Hematopoietic multipotent progenitor cell treated with erythropoietin and hydrocortisone succinate and interleukin-3 and kit ligand, for 6 days (in vitro differentiated cells): ENCODE data around the gene CUTC.

ENCODE experiments used
- DNase-seq: peaks from one replicate; pipeline ENCODE4 v3.0.0-alpha.2; 2015

CUTC gene

DNA sequence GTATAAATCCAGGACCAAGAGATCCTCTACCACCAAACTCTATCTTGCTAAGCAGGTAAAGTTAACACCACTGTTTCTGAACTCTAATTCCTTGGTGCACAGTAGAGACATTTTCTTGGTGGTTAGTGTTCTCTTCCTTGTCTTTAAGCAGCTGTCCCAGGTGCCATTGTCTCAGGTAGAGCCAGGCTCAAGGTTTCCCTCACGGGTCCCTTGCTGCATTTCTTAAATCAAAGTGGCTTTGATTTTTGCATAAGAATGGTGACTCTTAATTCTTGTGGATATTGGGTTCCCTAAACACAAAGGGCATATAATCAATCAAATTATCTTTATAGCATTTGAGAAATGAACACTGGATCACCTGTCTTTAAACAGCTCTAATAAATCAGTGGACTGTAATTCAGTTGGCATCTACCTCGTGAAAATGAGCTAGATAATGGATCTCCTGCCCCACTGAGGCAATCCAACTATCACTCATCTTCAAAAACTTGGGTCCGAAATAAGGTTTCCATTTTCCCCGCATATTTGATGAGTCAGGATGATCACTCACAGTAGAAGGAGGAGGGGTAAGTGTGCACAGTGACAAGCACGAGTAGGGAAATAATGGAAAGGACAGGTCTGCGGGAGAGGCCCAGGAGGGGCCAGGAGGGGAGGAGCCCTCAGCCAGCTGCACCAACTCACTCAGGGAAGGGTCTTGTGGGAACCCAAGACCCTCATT lies 52.9 kb downstream of the CUTC start:
- no peak for DNase-seq

DNA sequence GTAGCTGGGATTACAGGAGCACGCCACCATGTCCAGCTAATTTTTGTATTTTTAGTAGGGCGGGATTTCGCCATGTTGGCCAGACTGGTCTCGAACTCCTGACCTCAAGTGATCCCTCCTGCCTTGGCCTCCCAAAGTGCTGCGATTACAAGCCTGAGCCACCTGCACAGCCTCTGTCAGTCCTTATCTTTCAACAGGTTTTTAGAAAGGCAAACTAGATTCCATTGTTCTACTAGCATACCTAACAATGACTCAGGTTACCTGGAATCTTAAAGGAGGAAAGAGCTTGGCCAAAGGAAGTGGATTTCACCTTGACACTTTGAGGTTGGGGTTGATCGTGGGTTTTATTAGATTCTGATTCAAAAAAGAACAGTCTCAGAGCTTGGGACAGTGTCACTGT lies 53.6 kb downstream of the CUTC start:
- no peak for DNase-seq

DNA sequence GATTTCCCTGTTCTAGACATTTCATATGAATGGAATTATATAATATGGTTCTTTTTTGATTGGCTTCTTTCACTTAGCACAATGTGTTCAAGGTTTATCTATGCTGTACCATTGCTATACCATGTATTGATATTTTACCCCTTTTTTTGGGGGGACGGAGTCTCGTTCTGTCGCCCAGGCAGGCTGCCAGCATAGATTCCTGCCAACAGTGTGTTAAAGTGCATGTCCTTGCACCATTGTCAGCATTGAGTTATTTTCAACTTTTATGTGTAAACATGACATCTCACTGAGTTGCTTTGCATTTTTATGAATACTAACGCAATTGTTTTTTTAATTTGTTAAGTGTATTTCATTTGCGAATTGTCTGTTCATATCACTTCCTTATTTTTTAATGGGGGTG lies 55.3 kb downstream of the CUTC start:
- DNase-seq, result no peak

DNA sequence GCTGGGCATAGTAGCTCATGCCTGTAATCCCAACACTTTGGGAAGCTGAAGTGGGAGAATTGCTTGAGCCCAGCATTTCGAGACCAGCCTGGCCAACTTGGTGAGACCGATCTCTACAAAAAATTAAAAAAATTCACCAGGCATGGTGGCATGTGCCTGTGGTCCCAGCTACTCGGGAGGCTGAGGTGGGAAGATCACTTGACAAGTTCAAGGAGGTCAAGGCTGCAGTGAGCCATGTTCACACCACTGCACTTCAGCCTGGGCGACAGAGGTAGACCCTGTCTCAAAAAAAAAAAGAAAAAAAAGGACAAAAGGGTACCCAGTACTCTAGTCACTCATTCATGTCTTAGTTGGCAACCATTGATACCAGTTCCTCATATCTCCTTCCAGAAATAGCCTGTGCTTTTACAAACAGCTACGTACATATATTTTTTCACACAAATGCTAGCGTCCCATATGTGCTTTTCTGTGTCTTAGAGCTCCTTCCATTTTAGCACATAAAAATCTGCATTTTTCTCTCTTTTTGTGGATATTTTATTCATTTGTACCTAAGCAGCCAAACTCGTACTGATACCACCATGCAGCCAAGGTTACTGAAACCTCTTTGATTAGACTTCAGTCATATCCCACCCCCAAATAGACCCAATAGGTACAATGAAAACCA lies 55.9 kb downstream of the CUTC start:
- no peak for DNase-seq

DNA sequence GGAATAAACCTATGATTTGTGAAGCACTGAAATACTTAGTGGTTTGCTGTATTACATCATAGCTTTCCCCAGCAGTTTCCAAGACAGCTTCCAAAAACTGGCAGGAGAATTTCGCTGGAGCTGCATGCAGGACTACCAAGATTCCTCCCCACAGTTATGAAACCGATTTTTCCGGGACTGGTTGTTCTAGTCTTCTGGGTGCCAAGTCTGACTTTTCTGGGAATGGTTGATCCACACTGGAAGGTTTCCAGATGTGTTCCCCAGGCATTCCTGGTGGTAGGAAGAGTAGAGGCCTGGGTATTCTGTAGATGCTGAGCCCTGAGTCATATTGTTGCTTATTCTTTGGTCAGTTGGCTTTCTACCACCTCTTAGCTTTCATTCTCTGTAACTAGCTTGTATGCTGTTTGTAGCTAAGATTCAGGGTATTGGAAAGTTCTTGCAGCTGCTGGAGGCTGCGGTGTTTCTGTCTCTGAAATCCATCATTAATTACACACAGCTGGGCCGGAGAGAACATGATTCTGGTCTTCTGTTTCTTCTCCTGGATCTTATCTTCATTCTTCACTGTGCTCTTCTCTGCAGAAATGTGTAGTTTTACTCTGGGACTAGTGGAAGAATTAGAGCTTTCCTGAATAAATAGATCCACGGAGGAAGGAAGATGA lies 56.7 kb downstream of the CUTC start:
- DNase-seq, result no peak

DNA sequence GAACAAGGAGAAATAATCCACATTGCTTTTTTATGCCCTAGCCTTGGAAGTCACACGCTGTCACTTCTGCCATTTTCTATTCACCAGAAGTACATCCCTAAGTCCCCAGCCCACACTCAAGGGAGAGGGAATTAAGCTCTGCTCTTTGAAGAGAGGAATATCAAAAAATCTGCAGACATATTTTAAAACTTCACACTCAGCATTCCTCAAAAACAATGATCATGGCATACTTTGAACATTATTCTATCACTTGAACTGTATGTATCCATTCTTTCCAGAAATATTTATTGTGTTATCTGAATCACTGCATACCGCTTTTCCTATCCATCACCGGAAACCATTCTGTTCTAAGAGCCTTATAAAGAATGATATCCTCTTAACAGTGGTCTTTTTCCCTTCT lies 59.8 kb downstream of the CUTC start:
- no peak for DNase-seq

DNA sequence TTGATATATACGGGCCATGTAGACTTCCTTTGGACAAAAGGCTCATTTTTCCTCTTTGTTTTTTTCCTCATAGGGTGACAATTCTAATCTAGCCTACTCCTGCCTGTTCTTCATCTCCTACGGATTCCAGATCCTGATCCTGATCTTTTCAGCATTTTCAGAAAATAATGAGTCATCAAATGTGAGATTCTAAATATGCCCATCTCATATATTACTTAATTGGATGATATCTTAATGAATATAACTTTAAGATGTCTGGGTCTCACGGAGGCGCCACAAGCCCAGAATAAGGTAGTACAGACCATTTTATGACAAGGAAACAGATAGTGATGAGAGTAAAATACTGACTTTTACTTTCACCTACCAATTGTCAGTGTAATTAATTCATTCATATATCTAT lies 61.8 kb downstream of the CUTC start:
- DNase-seq, result no peak

DNA sequence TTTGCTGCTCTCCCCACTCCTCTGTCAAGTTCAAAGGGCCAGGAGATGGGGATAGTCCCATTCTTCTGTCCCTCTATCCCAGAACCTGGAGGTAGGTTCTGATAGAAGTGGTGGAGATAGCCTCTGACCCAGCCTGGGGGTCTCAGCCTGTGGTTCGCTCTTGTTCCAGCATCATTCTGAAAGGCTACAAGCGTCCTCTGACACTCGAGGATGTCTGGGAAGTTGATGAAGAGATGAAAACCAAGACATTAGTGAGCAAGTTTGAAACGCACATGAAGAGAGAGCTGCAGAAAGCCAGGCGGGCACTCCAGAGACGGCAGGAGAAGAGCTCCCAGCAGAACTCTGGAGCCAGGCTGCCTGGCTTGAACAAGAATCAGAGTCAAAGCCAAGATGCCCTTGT lies 64.9 kb downstream of the CUTC start:
- DNase-seq, result no peak

DNA sequence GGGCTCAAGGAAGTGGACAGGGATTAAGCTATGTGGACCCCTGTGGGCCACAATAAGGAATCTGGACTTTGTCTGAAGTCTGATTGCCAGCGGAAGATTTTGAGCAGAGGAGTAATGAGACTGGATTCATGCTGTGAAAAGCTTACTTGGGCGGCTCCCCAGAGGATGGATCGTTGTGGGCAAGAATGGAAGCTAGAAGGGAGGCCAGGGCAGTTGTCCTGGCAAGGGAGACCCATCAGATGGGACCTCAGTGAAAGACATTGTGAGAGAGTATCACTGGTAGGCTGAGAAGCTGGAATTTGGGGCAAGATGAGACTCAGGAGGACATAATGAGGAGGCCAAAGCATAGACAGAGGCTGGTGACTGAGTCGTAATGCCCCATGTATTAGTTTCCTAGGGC lies 66.0 kb downstream of the CUTC start:
- DNase-seq, result no peak

DNA sequence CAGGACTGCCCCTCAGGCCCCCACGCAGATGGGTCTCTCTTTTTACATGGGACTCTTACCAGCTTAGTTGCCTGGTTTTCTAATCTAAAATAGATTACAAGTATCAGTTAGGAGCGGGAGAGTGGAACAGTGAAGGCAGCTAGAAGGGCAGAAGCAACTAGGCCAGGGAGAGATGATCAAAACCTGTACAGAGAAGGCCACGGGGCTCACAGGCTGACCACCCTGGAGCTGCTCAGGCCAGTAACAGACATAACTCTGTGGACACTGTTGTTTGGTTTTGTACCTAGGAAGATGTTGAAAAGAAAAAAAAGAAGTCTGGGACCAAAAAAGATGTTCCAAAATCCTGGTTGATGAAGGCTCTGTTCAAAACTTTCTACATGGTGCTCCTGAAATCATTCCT lies 66.9 kb downstream of the CUTC start:
- DNase-seq, result no peak

DNA sequence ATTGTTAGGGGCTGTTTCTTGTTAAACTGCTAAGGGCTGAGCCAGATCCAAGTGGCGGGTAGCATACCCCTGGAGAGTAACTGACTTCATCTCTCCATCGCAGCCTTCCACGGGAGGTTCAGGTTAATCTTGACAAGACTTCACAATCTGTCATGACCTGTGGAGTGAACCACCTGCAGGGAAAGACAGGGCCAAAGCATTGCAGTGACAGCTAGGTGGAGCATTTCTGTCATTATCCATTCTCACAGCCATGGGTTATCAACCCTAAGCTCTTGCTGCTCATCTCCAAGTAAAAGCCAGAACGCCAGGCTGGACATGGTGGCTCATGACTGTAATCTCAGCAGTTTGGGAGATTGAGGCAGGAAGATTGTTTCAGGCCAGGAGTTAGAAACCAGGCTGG lies 67.6 kb downstream of the CUTC start:
- DNase-seq, result no peak

DNA sequence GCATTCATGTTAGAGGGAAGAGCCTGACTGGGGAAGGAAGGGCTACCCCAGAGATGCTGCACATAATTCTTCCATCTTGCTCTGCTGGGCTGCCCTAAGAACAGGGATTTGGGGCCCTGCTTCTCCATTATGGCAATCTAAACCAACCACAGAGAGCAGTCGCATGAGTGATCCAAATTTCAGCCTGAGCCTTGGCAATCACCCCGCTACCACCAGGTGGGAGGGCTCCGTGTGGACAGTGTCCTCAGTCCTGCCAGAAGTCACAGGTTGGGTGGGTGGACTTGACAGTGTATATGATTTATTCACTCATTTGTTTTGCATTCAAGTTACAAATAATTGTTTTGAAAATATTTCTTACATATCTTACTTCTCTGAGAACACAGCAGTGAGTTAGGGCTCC lies 72.4 kb downstream of the CUTC start:
- no peak for DNase-seq

DNA sequence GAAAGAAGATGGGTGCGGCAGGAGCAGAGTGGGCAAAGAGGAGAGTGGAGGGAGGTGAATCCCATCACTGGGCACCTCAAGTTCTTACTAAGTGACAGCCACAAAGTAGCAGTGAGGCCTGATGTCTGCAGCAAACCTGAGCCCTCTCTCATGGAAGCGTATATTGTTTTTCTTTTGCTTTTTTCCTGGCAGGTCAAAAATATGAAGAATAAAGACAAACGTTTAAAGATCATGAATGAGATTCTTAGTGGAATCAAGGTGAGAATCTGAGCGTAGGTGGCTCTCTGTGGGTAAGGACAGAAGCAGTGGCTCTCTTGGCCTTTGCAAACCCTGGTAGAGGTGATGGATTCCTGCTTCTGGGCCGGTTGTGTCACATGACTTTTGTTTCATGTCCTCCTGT lies 73.2 kb downstream of the CUTC start:
- DNase-seq, result no peak
